ENCODE data around the gene AUTS2. TPM values are rescaled to one million over a fixed set of nuclear protein-coding genes. Genes with fewer than 3 reads are reported as not detected.

AUTS2 gene
- total and polyA plus RNA-seq, 2 of the 8 experiments (the other 6 are each of a cell fraction or from before 2014, with no cell fraction given), result 25.9 to 101 TPM

GRCh38 chr7:70134029-70134770 lies 535.9 kb downstream of the AUTS2 start:
- no peaks in the 10 kb centered on the region for H3K27me3 ChIP-seq (replicated peaks in 1 of 4; ENCODE audit: control insufficient read depth in 3 of 4, extremely low read depth in 1 of 4, insufficient read depth in 3 of 4, low read length in 3 of 4)
- H3K4me1 ChIP-seq (replicated peaks in 1 of 4; ENCODE audit: control insufficient read depth in 3 of 4, insufficient read depth in 4 of 4, low read length in 3 of 4), result peaks cover 0 to 4% (median 2%) of the 10 kb centered on the region in 4 experiments; a peak in 2 of 7 replicates
- H3K23me2 ChIP-seq (ENCODE audit: low read depth, low read length), result no peaks in the 10 kb centered on the region
- no peak overlapping the region for H2BK5ac ChIP-seq (ENCODE audit: low read depth, low read length)
- H2BK12ac ChIP-seq (ENCODE audit: low read depth, low read length), result no peak overlapping the region
- H4K20me1 ChIP-seq (replicated peaks in 1 of 2; ENCODE audit: control insufficient read depth in 1 of 2, insufficient read depth in 2 of 2, low read length in 2 of 2), result no peaks in the 10 kb centered on the region
- H3K79me2 ChIP-seq (ENCODE audit: control insufficient read depth in 1 of 2, insufficient read depth in 2 of 2, low read length in 2 of 2), result no peaks in the 10 kb centered on the region
- H3K4ac ChIP-seq (replicated peaks; ENCODE audit: insufficient read length, low read depth, low read length), result no peak overlapping the region
- H4K8ac ChIP-seq (ENCODE audit: extremely low read depth, insufficient read depth, low read length), result no peak overlapping the region
- H3K36me3 ChIP-seq (ENCODE audit: control insufficient read depth in 2 of 4, insufficient read depth in 4 of 4, low read length in 3 of 4), result no peaks in the 10 kb centered on the region
- CTCF ChIA-PET (ENCODE audit: partially characterized antibody), result interaction anchor here (0.6 to 1.2 kb wide), 2 partner anchors 19 to 23 kb away, joined by 3 to 4 read pairs; no protein-coding TSS in a partner anchor
- POLR2A ChIA-PET (ENCODE audit: partially characterized antibody), result interaction anchor here (1.2 kb wide), 1 partner anchor 499 kb away, joined by 3 read pairs; no protein-coding TSS in a partner anchor
- H3K27ac ChIP-seq (ENCODE audit: low read depth, low read length), result no peak overlapping the region
- no peak overlapping the region for H2AFZ ChIP-seq (ENCODE audit: low read length)
- H3K56ac ChIP-seq (replicated peaks; ENCODE audit: insufficient read length, low read depth, low read length), result no peak overlapping the region
- no peak overlapping the region for H2BK120ac ChIP-seq (replicated peaks; ENCODE audit: low read depth, low read length)
- DNase-seq (ENCODE audit: low read depth in 1 of 2, low spot score in 2 of 2), result no peak
- no peak overlapping the region for H3K4me3 ChIP-seq (ENCODE audit: extremely low read depth in 1 of 4, insufficient read depth in 2 of 4, low read depth in 3 of 4, low read length in 4 of 4)
- H2AK5ac ChIP-seq (ENCODE audit: low read depth, low read length), result no peak overlapping the region
- no peaks in the 10 kb centered on the region for H3K79me1 ChIP-seq (ENCODE audit: low read depth, low read length)
- H2BK20ac ChIP-seq (ENCODE audit: low read length), result no peak overlapping the region
- 84% methylated on average over 8 of the region's 8 CpGs; no CpG with 5 or more reads in 1 of the 2 experiments for WGBS, 2 experiments (ENCODE audit: extremely low coverage in 1 of 2, insufficient coverage in 1 of 2, insufficient read length in 1 of 2, insufficient replicate concordance in 2 of 2, low coverage in 1 of 2, low lambda C conversion rate in 2 of 2, missing lambda C conversion rate in 1 of 2)
- FAIRE-seq, result no peak
- H4K91ac ChIP-seq (replicated peaks; ENCODE audit: insufficient read length, low read length), result no peak overlapping the region
- TF ChIP-seq CTCF (IDR thresholded peaks at IDR 0.05; ENCODE audit: control extremely low read depth in 1 of 3, insufficient read depth in 1 of 3, low read depth in 1 of 3, low read length in 3 of 3) (no peak), TAF1 (IDR thresholded peaks at IDR 0.05; ENCODE audit: low read depth, low read length) (no peak), KDM4A (IDR thresholded peaks at IDR 0.05; ENCODE audit: low read depth, low read length, severe bottlenecking) (no peak), SP4 (IDR thresholded peaks at IDR 0.05; ENCODE audit: low read length) (no peak), BRCA1 (IDR thresholded peaks at IDR 0.05; ENCODE audit: low read depth, low read length) (no peak)
- no peak overlapping the region for H2BK15ac ChIP-seq (ENCODE audit: low read length)
- no peaks in the 10 kb centered on the region for H3K9me3 ChIP-seq (ENCODE audit: insufficient read depth in 2 of 2, low read depth in 1 of 2, low read length in 1 of 2)
- no peak overlapping the region for H3K18ac ChIP-seq (ENCODE audit: extremely low read depth, low read length)
- no peak overlapping the region for H3K4me2 ChIP-seq (ENCODE audit: insufficient read depth in 1 of 2, low read depth in 2 of 2, low read length in 2 of 2)
- H4K5ac ChIP-seq (ENCODE audit: insufficient read length, low read depth, low read length), result no peak overlapping the region
- H3K23ac ChIP-seq (ENCODE audit: insufficient read length), result no peak overlapping the region
- H3K14ac ChIP-seq (ENCODE audit: insufficient read length), result no peak overlapping the region
- no peak overlapping the region for H3K9ac ChIP-seq (replicated peaks in 1 of 4; ENCODE audit: extremely low read depth in 1 of 4, low read depth in 3 of 4, low read length in 3 of 4)
